GM12878 (cell line): ENCODE measurements around the gene CMTM1. TPM values are rescaled to one million over a fixed set of nuclear protein-coding genes. Genes with fewer than 3 reads are reported as not detected.

Experiments used
- BCLAF1 ChIP-seq: fragments of 450-650 bp; IDR thresholded peaks from 2 replicates; pipeline ENCODE4 v1.6.1; 2017; ENCODE audit warnings: antibody characterized with exemption, mild to moderate bottlenecking, moderate library complexity
- BRCA1 ChIP-seq: IDR thresholded peaks from 2 replicates; pipeline ENCODE4 v1.6.1; 2011; ENCODE audit warnings: low read depth, low read length, improper control_type of control experiment
- CREM ChIP-seq: IDR thresholded peaks from 2 replicates; pipeline ENCODE4 v1.6.1; 2014; ENCODE audit warnings: antibody characterized with exemption, low read depth
- ELK1 ChIP-seq: IDR thresholded peaks from 2 replicates; pipeline ENCODE4 v1.6.1; 2012; ENCODE audit warnings: low read depth, low read length, improper control_type of control experiment
- IRF3 ChIP-seq: fragments of 450-650 bp; IDR thresholded peaks from 2 replicates; pipeline ENCODE4 v1.6.1; 2014; ENCODE audit warnings: mild to moderate bottlenecking
- KDM1A ChIP-seq: fragments of 200-600 bp; sonication (generic); IDR thresholded peaks from 2 replicates; pipeline ENCODE4 v1.6.1; 2016; ENCODE audit warnings: borderline replicate concordance
- RBBP5 ChIP-seq: fragments of 200-600 bp; sonication (generic); conservative IDR thresholded peaks from 2 replicates; pipeline ENCODE4 v1.6.1; 2016
- RELB ChIP-seq: fragments of 450-650 bp; IDR thresholded peaks from 2 replicates; pipeline ENCODE4 v1.6.1; 2017; ENCODE audit warnings: low read depth, mild to moderate bottlenecking, moderate library complexity
- SIX5 ChIP-seq: IDR thresholded peaks from 2 replicates; pipeline ENCODE4 v1.6.1; 2011; ENCODE audit warnings: mild to moderate bottlenecking, low read depth, low read length, moderate library complexity; ENCODE audit not compliant: severe bottlenecking
- SPI1 ChIP-seq: IDR thresholded peaks from 2 replicates; pipeline ENCODE4 v1.6.1; 2011; ENCODE audit warnings: low read depth, mild to moderate bottlenecking, low read length, moderate library complexity, borderline replicate concordance; ENCODE audit not compliant: insufficient read depth
- SUPT20H ChIP-seq: IDR thresholded peaks from 2 replicates; pipeline ENCODE4 v1.6.1; 2011; ENCODE audit warnings: low read depth, mild to moderate bottlenecking, low read length, moderate library complexity, borderline replicate concordance; ENCODE audit not compliant: control insufficient read depth
- ZSCAN29 ChIP-seq: fragments of 450-650 bp; IDR thresholded peaks from 2 replicates; pipeline ENCODE4 v1.6.1; 2017; ENCODE audit warnings: mild to moderate bottlenecking, moderate library complexity
- polyA plus RNA-seq, 11 experiments: library from polyadenylated mRNA; depleted of rRNA in 4 of 11; unstranded in 6 of 11; stranded (reverse) in 5 of 11; fragments of >200 nt; fragmentation: Nextera tagmentation in 4 of 11; fragmentation: Illumina TruSeq in 1 of 11; extraction: Ambion mirVana in 4 of 11; extraction: Trizol in 1 of 11; gene quantifications; 1 replicate in 1 of 11; 2 replicates in 10 of 11; pipeline versions ENCODE4 v1.2.1 to v1.2.3, GENCODE V29; 2011 to 2016; ENCODE audit warnings: inconsistent platforms in 2 of 11, missing spikeins in 2 of 11, low read depth in 1 of 11
- total RNA-seq, 4 experiments: library from RNA; depleted of rRNA in 3 of 4; stranded (reverse); fragments of >200 nt in 3 of 4; fragmentation: Illumina TruSeq in 1 of 4; extraction: Trizol in 1 of 4; gene quantifications; 2 replicates each; pipeline versions ENCODE4 v1.2.1 to v1.2.3, GENCODE V29; 2013 to 2021
- TF ChIP-seq, protein P1 (sequence below): IDR thresholded peaks from 2 replicates; pipeline ENCODE4 v1.6.1; 2012; ENCODE audit warnings: mild to moderate bottlenecking, low read depth, low read length
- TF ChIP-seq, protein P2 (sequence below): fragments of 450-650 bp; formaldehyde crosslinking; IDR thresholded peaks from 2 replicates; pipeline ENCODE4 v1.4.0; 2022; ENCODE audit warnings: mild to moderate bottlenecking, moderate library complexity

Gene CMTM1
- total and polyA plus RNA-seq, 10 of the 15 experiments (the other 5 are each of a cell fraction or from before 2014, with no cell fraction given), result 0.09 to 3.0 (median 1.4) TPM; not detected in 2

DNA sequence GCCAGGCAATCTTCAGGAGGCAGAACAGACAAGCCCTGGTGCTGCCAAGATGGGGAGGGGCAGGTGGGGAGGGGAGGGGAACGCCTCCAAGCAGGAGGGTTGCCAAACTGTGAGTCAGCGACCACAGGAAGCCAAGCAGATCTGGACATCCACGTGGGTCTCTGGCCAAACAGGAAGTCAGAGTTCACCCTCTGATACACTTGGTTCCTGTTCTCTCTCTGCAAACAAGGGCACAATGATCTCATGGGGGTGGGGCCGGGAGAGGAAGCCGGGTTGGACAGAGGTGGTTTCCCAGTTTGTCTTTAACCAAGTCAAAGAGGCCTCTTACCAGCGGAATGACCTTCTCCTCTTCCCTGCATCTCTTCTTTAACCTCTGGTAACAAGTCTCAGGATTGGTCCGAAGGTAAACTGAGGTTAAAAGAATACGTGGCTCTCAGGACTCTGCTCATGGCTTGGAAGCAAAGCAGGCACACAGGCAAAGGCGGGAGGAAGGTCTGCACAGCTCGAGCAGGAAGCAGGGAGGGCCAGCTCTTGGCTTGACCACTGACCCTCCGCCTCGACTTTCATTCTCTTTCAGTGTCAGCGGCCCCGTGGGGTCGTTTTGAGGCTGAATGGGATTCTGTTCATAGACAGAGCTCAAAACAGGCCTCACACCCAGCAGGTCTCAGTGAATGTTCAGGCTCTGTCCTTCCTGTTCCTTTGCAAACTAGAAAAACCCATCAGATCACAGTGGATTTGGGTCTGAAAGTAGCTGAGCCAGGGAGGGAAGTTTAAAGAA is 49.2 kb upstream of the CMTM1 start (continued):
- TF ChIP-seq BCLAF1 (no peak), ELK1 (peak; percentile 81), KDM1A (no peak), RELB (peak; percentile 67), BRCA1 (no peak), RBBP5 (no peak), CREM (peak; percentile 53; the same call in 1 of the 2 replicates), ZSCAN29 (no peak), IRF3 (no peak), SPI1 (peak; percentile 80; the same call in 1 of the 2 replicates), SIX5 (no peak), SUPT20H (no peak)
- TF ChIP-seq, protein P1, sequence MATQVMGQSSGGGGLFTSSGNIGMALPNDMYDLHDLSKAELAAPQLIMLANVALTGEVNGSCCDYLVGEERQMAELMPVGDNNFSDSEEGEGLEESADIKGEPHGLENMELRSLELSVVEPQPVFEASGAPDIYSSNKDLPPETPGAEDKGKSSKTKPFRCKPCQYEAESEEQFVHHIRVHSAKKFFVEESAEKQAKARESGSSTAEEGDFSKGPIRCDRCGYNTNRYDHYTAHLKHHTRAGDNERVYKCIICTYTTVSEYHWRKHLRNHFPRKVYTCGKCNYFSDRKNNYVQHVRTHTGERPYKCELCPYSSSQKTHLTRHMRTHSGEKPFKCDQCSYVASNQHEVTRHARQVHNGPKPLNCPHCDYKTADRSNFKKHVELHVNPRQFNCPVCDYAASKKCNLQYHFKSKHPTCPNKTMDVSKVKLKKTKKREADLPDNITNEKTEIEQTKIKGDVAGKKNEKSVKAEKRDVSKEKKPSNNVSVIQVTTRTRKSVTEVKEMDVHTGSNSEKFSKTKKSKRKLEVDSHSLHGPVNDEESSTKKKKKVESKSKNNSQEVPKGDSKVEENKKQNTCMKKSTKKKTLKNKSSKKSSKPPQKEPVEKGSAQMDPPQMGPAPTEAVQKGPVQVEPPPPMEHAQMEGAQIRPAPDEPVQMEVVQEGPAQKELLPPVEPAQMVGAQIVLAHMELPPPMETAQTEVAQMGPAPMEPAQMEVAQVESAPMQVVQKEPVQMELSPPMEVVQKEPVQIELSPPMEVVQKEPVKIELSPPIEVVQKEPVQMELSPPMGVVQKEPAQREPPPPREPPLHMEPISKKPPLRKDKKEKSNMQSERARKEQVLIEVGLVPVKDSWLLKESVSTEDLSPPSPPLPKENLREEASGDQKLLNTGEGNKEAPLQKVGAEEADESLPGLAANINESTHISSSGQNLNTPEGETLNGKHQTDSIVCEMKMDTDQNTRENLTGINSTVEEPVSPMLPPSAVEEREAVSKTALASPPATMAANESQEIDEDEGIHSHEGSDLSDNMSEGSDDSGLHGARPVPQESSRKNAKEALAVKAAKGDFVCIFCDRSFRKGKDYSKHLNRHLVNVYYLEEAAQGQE, result 0 out of 2 replicates have a peak, but pooled peaks have one; percentile 5
- TF ChIP-seq, protein P2, sequence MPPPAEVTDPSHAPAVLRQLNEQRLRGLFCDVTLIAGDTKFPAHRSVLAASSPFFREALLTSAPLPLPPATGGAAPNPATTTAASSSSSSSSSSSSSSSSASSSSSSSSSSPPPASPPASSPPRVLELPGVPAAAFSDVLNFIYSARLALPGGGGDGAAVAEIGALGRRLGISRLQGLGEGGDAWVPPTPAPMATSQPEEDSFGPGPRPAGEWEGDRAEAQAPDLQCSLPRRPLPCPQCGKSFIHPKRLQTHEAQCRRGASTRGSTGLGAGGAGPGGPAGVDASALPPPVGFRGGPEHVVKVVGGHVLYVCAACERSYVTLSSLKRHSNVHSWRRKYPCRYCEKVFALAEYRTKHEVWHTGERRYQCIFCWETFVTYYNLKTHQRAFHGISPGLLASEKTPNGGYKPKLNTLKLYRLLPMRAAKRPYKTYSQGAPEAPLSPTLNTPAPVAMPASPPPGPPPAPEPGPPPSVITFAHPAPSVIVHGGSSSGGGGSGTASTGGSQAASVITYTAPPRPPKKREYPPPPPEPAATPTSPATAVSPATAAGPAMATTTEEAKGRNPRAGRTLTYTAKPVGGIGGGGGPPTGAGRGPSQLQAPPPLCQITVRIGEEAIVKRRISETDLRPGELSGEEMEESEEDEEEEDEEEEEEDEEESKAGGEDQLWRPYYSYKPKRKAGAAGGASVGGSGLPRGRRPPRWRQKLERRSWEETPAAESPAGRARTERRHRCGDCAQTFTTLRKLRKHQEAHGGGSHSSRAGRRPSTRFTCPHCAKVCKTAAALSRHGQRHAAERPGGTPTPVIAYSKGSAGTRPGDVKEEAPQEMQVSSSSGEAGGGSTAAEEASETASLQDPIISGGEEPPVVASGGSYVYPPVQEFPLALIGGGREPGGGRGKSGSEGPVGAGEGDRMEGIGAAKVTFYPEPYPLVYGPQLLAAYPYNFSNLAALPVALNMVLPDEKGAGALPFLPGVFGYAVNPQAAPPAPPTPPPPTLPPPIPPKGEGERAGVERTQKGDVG (CRISPR knock-in tag), result no peak
